Epithelial cell of esophagus (primary cell): Measurements from ENCODE around the gene ACTN1.

Experiments
- DNase-seq: peaks from one replicate; pipeline ENCODE4 v3.0.0; 2010; ENCODE audit warnings: low read depth
- H3K4me3 ChIP-seq: 2 replicates; pipeline ENCODE4 v1.5.1; 2011; ENCODE audit warnings: mild to moderate bottlenecking, low read length, control low read depth
- CTCF ChIP-seq: IDR thresholded peaks from 2 replicates; pipeline ENCODE4 v1.5.1; 2011; ENCODE audit warnings: low read depth, mild to moderate bottlenecking, low read length, control low read depth, inconsistent platforms; ENCODE audit not compliant: insufficient read depth; ENCODE audit errors: missing control alignments

The ACTN1 gene

GRCh38 chr14:68921049-68921448 is 58.1 kb downstream of the ACTN1 start:
- H3K4me3 ChIP-seq = no peak overlapping the region
- TF ChIP-seq CTCF = no peak
- DNase-seq = no peak

- no peak for TF ChIP-seq CTCF
- no peak overlapping the region for H3K4me3 ChIP-seq
- DNase-seq = no peak
These were observed 59.8 kb downstream of the ACTN1 start for GRCh38 chr14:68919129-68919927.

GRCh38 chr14:68918612-68919011 is 60.5 kb downstream of the ACTN1 start:
- no peak for TF ChIP-seq CTCF
- H3K4me3 ChIP-seq = no peak overlapping the region
- DNase-seq = no peak

- no peak for TF ChIP-seq CTCF
- no peak for DNase-seq
- H3K4me3 ChIP-seq = no peak overlapping the region
These were observed 62.7 kb downstream of the ACTN1 start for GRCh38 chr14:68916358-68916941.

GRCh38 chr14:68913516-68913915 is 65.6 kb downstream of the ACTN1 start:
- TF ChIP-seq CTCF = no peak
- H3K4me3 ChIP-seq = no peak overlapping the region
- no peak for DNase-seq

- no peak overlapping the region for H3K4me3 ChIP-seq
- peak; percentile 99 for TF ChIP-seq CTCF
- DNase-seq = peak; percentile 74
These were observed 67.4 kb downstream of the ACTN1 start for GRCh38 chr14:68911594-68912227.
